GM23338 (cell line): ENCODE measurements around the gene NLRP1.
"Not testable (repeated sequence)": the region's sequence is repeated elsewhere in the genome, so short reads cannot be mapped to it uniquely, and the experiment has no call there.

Experiments
- CREB1 ChIP-seq: fragments of 250-450 bp; sonication (Bioruptor Pico); IDR thresholded peaks from 2 replicates; pipeline ENCODE4 v1.5.0; 2020; ENCODE audit warnings: low read depth, mild to moderate bottlenecking, moderate library complexity
- EZH2 ChIP-seq: fragments of 200-600 bp; sonication (generic); IDR thresholded peaks from one replicate; pipeline ENCODE4 v1.8.0; 2017; ENCODE audit warnings: antibody characterized with exemption, mild to moderate bottlenecking, low read depth; ENCODE audit not compliant: unreplicated experiment
- EZH2phosphoT487 ChIP-seq: fragments of 200-600 bp; sonication (generic); IDR thresholded peaks from one replicate; pipeline ENCODE4 v1.8.1; 2018; ENCODE audit warnings: antibody characterized with exemption; ENCODE audit not compliant: unreplicated experiment
- JUNB ChIP-seq: IDR thresholded peaks from one replicate; pipeline ENCODE4 v1.6.1; 2016; ENCODE audit warnings: antibody characterized with exemption; ENCODE audit not compliant: unreplicated experiment
- NANOG ChIP-seq: IDR thresholded peaks from 2 replicates; pipeline ENCODE4 v1.6.1; 2016; ENCODE audit warnings: antibody characterized with exemption, borderline replicate concordance
- POLR2AphosphoS5 ChIP-seq: IDR thresholded peaks from 2 replicates; pipeline ENCODE4 v1.6.1; 2016; ENCODE audit warnings: antibody characterized with exemption, low read depth
- STAT1 ChIP-seq: IDR thresholded peaks from one replicate; pipeline ENCODE4 v1.6.1; 2016; ENCODE audit warnings: antibody characterized with exemption; ENCODE audit not compliant: unreplicated experiment
- TF ChIP-seq, protein P1 (sequence below), 2 experiments: fragments of 200-600 bp in 1 of 2; sonication (generic) in 1 of 2; conservative IDR thresholded peaks; 2 replicates each; pipeline versions ENCODE4 v1.5.1 to v1.6.1; 2016 to 2017; ENCODE audit warnings: antibody characterized with exemption in 2 of 2, low read depth in 2 of 2, mild to moderate bottlenecking in 2 of 2, moderate library complexity in 1 of 2
- TF ChIP-seq, protein P2 (sequence below): IDR thresholded peaks from 2 replicates; pipeline ENCODE4 v1.6.1; 2016; ENCODE audit warnings: antibody characterized with exemption
- TF ChIP-seq, protein P3 (sequence below): IDR thresholded peaks from one replicate; pipeline ENCODE4 v1.6.1; 2018; ENCODE audit warnings: antibody characterized with exemption; ENCODE audit not compliant: unreplicated experiment

DNA sequence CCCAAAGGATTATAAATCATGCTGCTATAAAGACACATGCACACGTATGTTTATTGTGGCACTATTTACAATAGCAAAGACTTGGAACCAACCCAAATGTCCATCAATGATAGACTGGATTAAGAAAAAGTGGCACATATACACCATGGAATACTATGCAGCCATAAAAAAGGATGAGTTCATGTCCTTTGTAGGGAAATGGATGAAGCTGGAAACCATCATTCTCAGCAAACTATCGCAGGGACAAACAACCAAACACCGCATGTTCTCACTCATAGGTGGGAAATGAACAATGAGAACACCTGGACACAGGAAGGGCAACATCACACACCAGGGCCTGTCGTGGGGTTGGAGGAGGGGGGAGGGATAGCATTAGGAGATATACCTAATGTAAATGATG lies 5.5 kb downstream of the NLRP1 start:
- TF ChIP-seq, protein P1, sequence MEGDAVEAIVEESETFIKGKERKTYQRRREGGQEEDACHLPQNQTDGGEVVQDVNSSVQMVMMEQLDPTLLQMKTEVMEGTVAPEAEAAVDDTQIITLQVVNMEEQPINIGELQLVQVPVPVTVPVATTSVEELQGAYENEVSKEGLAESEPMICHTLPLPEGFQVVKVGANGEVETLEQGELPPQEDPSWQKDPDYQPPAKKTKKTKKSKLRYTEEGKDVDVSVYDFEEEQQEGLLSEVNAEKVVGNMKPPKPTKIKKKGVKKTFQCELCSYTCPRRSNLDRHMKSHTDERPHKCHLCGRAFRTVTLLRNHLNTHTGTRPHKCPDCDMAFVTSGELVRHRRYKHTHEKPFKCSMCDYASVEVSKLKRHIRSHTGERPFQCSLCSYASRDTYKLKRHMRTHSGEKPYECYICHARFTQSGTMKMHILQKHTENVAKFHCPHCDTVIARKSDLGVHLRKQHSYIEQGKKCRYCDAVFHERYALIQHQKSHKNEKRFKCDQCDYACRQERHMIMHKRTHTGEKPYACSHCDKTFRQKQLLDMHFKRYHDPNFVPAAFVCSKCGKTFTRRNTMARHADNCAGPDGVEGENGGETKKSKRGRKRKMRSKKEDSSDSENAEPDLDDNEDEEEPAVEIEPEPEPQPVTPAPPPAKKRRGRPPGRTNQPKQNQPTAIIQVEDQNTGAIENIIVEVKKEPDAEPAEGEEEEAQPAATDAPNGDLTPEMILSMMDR (conservative IDR thresholded peaks at IDR 0.05; ENCODE audit: low read depth in 2 of 2), result not testable (repeated sequence)
- not testable (repeated sequence) for TF ChIP-seq EZH2; EZH2phosphoT487; POLR2AphosphoS5; CREB1 (CRISPR knock-in tag); NANOG; JUNB; STAT1
- TF ChIP-seq, protein P2, sequence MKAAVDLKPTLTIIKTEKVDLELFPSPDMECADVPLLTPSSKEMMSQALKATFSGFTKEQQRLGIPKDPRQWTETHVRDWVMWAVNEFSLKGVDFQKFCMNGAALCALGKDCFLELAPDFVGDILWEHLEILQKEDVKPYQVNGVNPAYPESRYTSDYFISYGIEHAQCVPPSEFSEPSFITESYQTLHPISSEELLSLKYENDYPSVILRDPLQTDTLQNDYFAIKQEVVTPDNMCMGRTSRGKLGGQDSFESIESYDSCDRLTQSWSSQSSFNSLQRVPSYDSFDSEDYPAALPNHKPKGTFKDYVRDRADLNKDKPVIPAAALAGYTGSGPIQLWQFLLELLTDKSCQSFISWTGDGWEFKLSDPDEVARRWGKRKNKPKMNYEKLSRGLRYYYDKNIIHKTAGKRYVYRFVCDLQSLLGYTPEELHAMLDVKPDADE, result not testable (repeated sequence)
- TF ChIP-seq, protein P3, sequence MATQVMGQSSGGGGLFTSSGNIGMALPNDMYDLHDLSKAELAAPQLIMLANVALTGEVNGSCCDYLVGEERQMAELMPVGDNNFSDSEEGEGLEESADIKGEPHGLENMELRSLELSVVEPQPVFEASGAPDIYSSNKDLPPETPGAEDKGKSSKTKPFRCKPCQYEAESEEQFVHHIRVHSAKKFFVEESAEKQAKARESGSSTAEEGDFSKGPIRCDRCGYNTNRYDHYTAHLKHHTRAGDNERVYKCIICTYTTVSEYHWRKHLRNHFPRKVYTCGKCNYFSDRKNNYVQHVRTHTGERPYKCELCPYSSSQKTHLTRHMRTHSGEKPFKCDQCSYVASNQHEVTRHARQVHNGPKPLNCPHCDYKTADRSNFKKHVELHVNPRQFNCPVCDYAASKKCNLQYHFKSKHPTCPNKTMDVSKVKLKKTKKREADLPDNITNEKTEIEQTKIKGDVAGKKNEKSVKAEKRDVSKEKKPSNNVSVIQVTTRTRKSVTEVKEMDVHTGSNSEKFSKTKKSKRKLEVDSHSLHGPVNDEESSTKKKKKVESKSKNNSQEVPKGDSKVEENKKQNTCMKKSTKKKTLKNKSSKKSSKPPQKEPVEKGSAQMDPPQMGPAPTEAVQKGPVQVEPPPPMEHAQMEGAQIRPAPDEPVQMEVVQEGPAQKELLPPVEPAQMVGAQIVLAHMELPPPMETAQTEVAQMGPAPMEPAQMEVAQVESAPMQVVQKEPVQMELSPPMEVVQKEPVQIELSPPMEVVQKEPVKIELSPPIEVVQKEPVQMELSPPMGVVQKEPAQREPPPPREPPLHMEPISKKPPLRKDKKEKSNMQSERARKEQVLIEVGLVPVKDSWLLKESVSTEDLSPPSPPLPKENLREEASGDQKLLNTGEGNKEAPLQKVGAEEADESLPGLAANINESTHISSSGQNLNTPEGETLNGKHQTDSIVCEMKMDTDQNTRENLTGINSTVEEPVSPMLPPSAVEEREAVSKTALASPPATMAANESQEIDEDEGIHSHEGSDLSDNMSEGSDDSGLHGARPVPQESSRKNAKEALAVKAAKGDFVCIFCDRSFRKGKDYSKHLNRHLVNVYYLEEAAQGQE, result not testable (repeated sequence)
